ENCODE results near the gene FAAH. TPM values are rescaled to one million over a fixed set of nuclear protein-coding genes. Genes with fewer than 3 reads are reported as not detected.
A peak's percentile ranks its signal among the peaks of the same experiment; 100 is the strongest.

Gene FAAH
- total RNA-seq, 1 donor from 2014 or later, result 2.7 TPM

DNA sequence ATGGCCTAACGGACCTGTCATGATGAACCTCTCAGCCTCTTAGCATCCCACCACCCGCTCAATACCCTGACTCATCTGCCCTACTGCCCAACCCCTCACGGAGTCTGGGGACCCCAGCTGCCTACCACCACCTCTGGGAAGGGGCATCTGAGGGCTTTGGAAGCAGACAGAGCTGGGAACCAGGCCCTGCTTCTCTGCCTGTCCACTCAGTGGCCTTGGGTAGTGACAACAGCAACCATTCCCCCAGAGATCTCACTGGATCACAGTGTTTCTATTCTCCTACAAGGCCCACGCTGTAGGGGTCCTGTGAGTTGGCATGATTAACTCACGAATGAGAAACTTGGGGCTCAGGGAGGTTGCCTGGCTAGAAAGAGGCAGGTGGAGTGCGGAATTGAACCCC lies 63.1 kb downstream of the FAAH start:
- TF ChIP-seq, protein P1, sequence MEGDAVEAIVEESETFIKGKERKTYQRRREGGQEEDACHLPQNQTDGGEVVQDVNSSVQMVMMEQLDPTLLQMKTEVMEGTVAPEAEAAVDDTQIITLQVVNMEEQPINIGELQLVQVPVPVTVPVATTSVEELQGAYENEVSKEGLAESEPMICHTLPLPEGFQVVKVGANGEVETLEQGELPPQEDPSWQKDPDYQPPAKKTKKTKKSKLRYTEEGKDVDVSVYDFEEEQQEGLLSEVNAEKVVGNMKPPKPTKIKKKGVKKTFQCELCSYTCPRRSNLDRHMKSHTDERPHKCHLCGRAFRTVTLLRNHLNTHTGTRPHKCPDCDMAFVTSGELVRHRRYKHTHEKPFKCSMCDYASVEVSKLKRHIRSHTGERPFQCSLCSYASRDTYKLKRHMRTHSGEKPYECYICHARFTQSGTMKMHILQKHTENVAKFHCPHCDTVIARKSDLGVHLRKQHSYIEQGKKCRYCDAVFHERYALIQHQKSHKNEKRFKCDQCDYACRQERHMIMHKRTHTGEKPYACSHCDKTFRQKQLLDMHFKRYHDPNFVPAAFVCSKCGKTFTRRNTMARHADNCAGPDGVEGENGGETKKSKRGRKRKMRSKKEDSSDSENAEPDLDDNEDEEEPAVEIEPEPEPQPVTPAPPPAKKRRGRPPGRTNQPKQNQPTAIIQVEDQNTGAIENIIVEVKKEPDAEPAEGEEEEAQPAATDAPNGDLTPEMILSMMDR (IDR thresholded peaks at IDR 0.05; ENCODE audit: unreplicated experiment), result no peak
- peaks cover 8% of the 10 kb centered on the region for H3K36me3 Mint-ChIP-seq (ENCODE audit: low read depth, unreplicated experiment)
- DNase-seq (ENCODE audit: low spot score), result no peak
- H3K27ac Mint-ChIP-seq (ENCODE audit: unreplicated experiment), result no peak overlapping the region
- peaks cover 11% of the 10 kb centered on the region for H3K4me1 Mint-ChIP-seq (ENCODE audit: unreplicated experiment)
- H3K4me3 Mint-ChIP-seq (ENCODE audit: unreplicated experiment), result no peak overlapping the region
- H3K27me3 Mint-ChIP-seq (ENCODE audit: unreplicated experiment), result peaks cover 28% of the 10 kb centered on the region
- H3K9me3 Mint-ChIP-seq (ENCODE audit: unreplicated experiment), result no peaks in the 10 kb centered on the region

DNA sequence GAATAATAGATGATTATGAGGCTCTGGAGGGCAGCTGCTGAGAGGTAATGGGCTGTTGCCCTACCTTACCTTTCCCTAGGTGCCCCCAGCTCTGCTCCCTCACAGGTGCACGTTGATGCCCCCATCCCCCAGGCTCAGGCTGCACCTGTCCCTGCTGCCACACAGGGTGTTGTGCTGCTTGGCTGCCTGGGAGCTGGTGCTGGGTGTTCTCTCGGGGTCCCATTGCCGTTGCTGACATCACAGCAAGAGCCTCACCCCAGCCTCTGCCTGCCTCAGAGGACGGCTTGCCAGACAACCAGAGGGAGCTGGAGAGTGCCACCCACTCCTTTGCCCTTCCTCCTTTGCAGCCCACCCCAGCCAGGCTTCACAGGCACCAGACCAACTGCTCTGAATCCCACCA lies 64.1 kb downstream of the FAAH start:
- TF ChIP-seq, protein P1 (IDR thresholded peaks at IDR 0.05; ENCODE audit: unreplicated experiment), result no peak
- DNase-seq (ENCODE audit: low spot score), result no peak
- Mint-ChIP-seq H3K27me3 (ENCODE audit: unreplicated experiment) (peaks cover 23% of the 10 kb centered on the region), H3K4me1 (ENCODE audit: unreplicated experiment) (peaks cover 11% of the 10 kb centered on the region), H3K9me3 (ENCODE audit: unreplicated experiment) (no peaks in the 10 kb centered on the region), H3K4me3 (ENCODE audit: unreplicated experiment) (no peak overlapping the region), H3K27ac (ENCODE audit: unreplicated experiment) (no peak overlapping the region), H3K36me3 (ENCODE audit: low read depth, unreplicated experiment) (peaks cover 8% of the 10 kb centered on the region)

DNA sequence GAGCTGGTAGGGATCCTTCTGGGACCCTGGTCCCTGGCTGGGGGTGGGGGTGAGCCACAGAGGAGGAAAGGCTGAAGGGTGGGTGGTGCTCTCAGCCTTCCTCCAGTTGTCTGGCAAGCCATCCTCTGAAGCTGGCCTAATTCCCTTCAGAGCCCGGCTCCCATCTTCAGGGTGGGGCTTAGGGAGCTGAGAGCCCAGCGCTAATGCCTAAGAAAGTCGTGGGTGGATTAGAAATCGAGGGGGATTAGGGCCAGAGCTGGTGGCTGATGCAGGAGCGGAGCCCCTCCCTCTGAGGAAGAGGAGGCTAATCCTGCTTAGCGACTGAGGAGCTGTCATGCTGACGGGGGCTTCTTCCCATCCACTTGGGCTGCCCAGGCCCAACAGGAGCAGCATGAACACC lies 64.7 kb downstream of the FAAH start:
- H3K4me1 Mint-ChIP-seq (ENCODE audit: unreplicated experiment), result peaks cover 11% of the 10 kb centered on the region
- H3K4me3 Mint-ChIP-seq (ENCODE audit: unreplicated experiment), result no peak overlapping the region
- DNase-seq (ENCODE audit: low spot score), result no peak
- no peak overlapping the region for H3K27ac Mint-ChIP-seq (ENCODE audit: unreplicated experiment)
- H3K27me3 Mint-ChIP-seq (ENCODE audit: unreplicated experiment), result peaks cover 21% of the 10 kb centered on the region
- peaks cover 8% of the 10 kb centered on the region for H3K36me3 Mint-ChIP-seq (ENCODE audit: low read depth, unreplicated experiment)
- H3K9me3 Mint-ChIP-seq (ENCODE audit: unreplicated experiment), result no peaks in the 10 kb centered on the region
- TF ChIP-seq, protein P1 (IDR thresholded peaks at IDR 0.05; ENCODE audit: unreplicated experiment), result no peak

DNA sequence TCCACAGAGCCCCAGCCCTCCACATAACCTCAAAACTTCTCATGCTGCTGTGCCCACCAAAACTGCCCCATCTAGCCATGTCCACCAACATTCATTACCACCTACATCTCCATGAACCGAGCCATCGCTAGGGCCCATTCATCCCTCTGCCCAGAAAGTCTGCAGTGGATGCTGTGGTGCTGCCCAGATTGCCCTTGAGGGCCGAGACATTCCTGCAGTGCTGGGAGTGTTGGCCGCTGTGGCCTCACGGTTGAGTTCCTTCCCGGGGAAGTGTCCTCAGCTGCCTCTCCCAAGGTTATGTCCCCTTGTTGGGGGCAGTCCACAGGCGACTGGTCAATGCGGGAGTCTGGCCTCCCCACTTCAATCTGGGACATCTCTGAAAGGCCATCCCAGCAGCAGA lies 65.2 kb downstream of the FAAH start:
- Mint-ChIP-seq H3K4me3 (ENCODE audit: unreplicated experiment) (no peak overlapping the region), H3K27ac (ENCODE audit: unreplicated experiment) (peak overlapping the region; percentile 72), H3K27me3 (ENCODE audit: unreplicated experiment) (peaks cover 20% of the 10 kb centered on the region), H3K9me3 (ENCODE audit: unreplicated experiment) (no peaks in the 10 kb centered on the region), H3K36me3 (ENCODE audit: low read depth, unreplicated experiment) (peaks cover 7% of the 10 kb centered on the region), H3K4me1 (ENCODE audit: unreplicated experiment) (peaks cover 12% of the 10 kb centered on the region)
- TF ChIP-seq, protein P1 (IDR thresholded peaks at IDR 0.05; ENCODE audit: unreplicated experiment), result no peak
- DNase-seq (ENCODE audit: low spot score), result no peak

DNA sequence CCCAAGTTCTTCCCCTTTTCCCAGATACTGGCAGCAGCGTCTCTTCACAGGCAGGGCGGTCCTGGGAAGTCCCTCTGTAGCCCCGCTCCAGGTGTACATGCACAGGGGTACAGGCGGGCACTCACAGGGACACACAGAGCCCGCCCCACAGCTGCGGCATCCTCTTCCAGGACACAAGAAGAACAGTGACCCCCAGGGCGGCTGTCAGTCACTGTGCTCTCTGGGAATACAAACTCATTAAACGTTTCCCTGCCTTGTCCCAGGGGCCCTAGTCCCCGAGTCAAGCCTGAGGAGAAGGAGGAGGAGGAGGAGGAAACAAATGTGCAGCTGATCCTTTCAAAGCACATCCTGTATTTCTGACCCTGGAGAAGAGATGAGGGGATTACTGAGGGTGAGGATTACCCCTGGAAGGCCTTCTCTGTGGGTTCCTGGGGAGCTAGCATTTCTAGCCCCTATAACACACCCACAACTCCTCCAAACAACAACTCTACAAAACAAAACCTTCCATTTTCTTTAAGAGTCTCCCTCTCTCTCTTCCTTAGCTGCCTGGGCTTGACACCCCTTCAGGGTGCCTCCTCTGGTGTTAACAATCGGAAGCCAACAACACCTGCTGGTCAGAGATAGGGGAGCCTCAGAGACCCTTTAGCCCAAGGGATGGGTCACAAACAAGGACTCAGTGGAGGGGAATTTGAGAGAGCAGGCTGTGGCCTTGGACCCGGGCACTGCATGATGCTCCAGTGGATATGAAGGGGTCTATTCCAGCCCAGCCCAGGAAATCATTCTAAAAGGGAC lies 67.1 kb downstream of the FAAH start:
- Mint-ChIP-seq H3K4me1 (ENCODE audit: unreplicated experiment) (peaks cover 20% of the 10 kb centered on the region), H3K27ac (ENCODE audit: unreplicated experiment) (no peak overlapping the region), H3K9me3 (ENCODE audit: unreplicated experiment) (no peaks in the 10 kb centered on the region), H3K36me3 (ENCODE audit: low read depth, unreplicated experiment) (peaks cover 3% of the 10 kb centered on the region), H3K4me3 (ENCODE audit: unreplicated experiment) (no peak overlapping the region), H3K27me3 (ENCODE audit: unreplicated experiment) (peaks cover 18% of the 10 kb centered on the region)
- no peak for DNase-seq (ENCODE audit: low spot score)
- TF ChIP-seq, protein P1 (IDR thresholded peaks at IDR 0.05; ENCODE audit: unreplicated experiment), result no peak
